K562 (cell line): ENCODE measurements around the gene PPP1R13B. TPM values are rescaled to one million over a fixed set of nuclear protein-coding genes. Genes with fewer than 3 reads are reported as not detected.

ENCODE experiments used
- CREM ChIP-seq: IDR thresholded peaks from 2 replicates; pipeline ENCODE4 v1.6.1; 2014; ENCODE audit warnings: antibody characterized with exemption, low read depth
- FOXJ3 ChIP-seq: sonication (generic); formaldehyde crosslinking; IDR thresholded peaks from 2 replicates; pipeline ENCODE4 v1.4.0; 2020; ENCODE audit warnings: mild to moderate bottlenecking, missing genetic modification reagents
- FOXK2 ChIP-seq, 2 experiments: fragments of 450-650 bp; IDR thresholded peaks in 1 of 2; conservative IDR thresholded peaks in 1 of 2; 2 replicates each; pipeline ENCODE4 v1.6.1; 2016; ENCODE audit warnings: low read depth in 2 of 2, mild to moderate bottlenecking in 1 of 2
- HDAC3 ChIP-seq: fragments of 450-650 bp; IDR thresholded peaks from 2 replicates; pipeline ENCODE4 v1.6.1; 2018; ENCODE audit warnings: borderline replicate concordance, mild to moderate bottlenecking, moderate library complexity; ENCODE audit not compliant: partially characterized antibody
- HNRNPUL1 ChIP-seq: fragments of 200-400 bp; formaldehyde crosslinking; IDR thresholded peaks from 2 replicates; pipeline ENCODE4 v1.6.1; 2017; ENCODE audit warnings: low read length
- MAZ ChIP-seq, 2 experiments: fragments of 450-650 bp in 1 of 2; sonication (generic) in 1 of 2; formaldehyde crosslinking; IDR thresholded peaks in 1 of 2; conservative IDR thresholded peaks in 1 of 2; 2 replicates each; pipeline versions ENCODE4 v1.4.0 to v1.5.0; 2020; ENCODE audit warnings: mild to moderate bottlenecking in 1 of 2, missing genetic modification reagents in 1 of 2
- MTA1 ChIP-seq: fragments of 450-650 bp; IDR thresholded peaks from 2 replicates; pipeline ENCODE4 v1.6.1; 2017; ENCODE audit warnings: borderline replicate concordance
- NRF1 ChIP-seq, 2 experiments: fragments of 450-650 bp; IDR thresholded peaks in 1 of 2; conservative IDR thresholded peaks in 1 of 2; 2 replicates each; pipeline ENCODE4 v1.6.1; 2014; ENCODE audit warnings: mild to moderate bottlenecking in 2 of 2
- PCBP1 ChIP-seq: fragments of 200-400 bp; formaldehyde crosslinking; IDR thresholded peaks from 2 replicates; pipeline ENCODE4 v1.6.1; 2018; ENCODE audit warnings: mild to moderate bottlenecking, low read depth, low read length; ENCODE audit not compliant: poor library complexity, severe bottlenecking
- POLR2B ChIP-seq: fragments of 450-650 bp; IDR thresholded peaks from 2 replicates; pipeline ENCODE4 v1.6.1; 2018; ENCODE audit warnings: low read depth; ENCODE audit not compliant: partially characterized antibody
- TAF9B ChIP-seq: fragments of 450-650 bp; IDR thresholded peaks from 2 replicates; pipeline ENCODE4 v1.6.1; 2018; ENCODE audit warnings: mild to moderate bottlenecking; ENCODE audit not compliant: partially characterized antibody
- TARDBP ChIP-seq: fragments of 450-650 bp; IDR thresholded peaks from 2 replicates; pipeline ENCODE4 v1.6.1; 2016
- TCF3 ChIP-seq: sonication (generic); formaldehyde crosslinking; IDR thresholded peaks from 2 replicates; pipeline ENCODE4 v1.4.0; 2020; ENCODE audit warnings: mild to moderate bottlenecking, missing genetic modification reagents
- TRIM24 ChIP-seq, 2 experiments: fragments of 450-650 bp; IDR thresholded peaks; 2 replicates each; pipeline ENCODE4 v1.6.1; 2016
- ZC3H11A ChIP-seq: IDR thresholded peaks from 2 replicates; pipeline ENCODE4 v1.6.1; 2012; ENCODE audit warnings: low read depth, low read length, improper control_type of control experiment
- ZNF507 ChIP-seq: conservative IDR thresholded peaks from 2 replicates; pipeline ENCODE4 v1.6.1; 2017; ENCODE audit warnings: missing genetic modification characterization, missing compliant biosample characterization
- polyA plus RNA-seq, 8 experiments: library from polyadenylated mRNA; depleted of rRNA in 4 of 8; stranded (reverse) in 5 of 8; unstranded in 3 of 8; fragments of >200 nt; fragmentation: Nextera tagmentation in 2 of 8; fragmentation: Illumina TruSeq in 1 of 8; extraction: Ambion mirVana in 2 of 8; extraction: Trizol in 1 of 8; gene quantifications; 2 replicates each; pipeline versions ENCODE4 v1.2.1 to v1.2.3, GENCODE V29; 2011 to 2014; ENCODE audit warnings: inconsistent platforms in 1 of 8, missing spikeins in 1 of 8
- total RNA-seq, 7 experiments: library from RNA; depleted of rRNA in 6 of 7; stranded (reverse); fragments of >200 nt in 6 of 7; fragmentation: Illumina TruSeq in 2 of 7; extraction: Trizol in 2 of 7; gene quantifications; 2 replicates each; pipeline versions ENCODE4 v1.2.1 to v1.2.3, GENCODE V29; 2011 to 2021; ENCODE audit warnings: low replicate concordance in 1 of 7
- TF ChIP-seq, protein P1 (sequence below): sonication (generic); formaldehyde crosslinking; IDR thresholded peaks from 2 replicates; pipeline ENCODE4 v1.9.0; 2022; ENCODE audit warnings: mild to moderate bottlenecking, missing genetic modification reagents
- TF ChIP-seq, protein P2 (sequence below): fragments of 200-400 bp; formaldehyde crosslinking; IDR thresholded peaks from 2 replicates; pipeline ENCODE4 v1.6.1; 2017; ENCODE audit warnings: mild to moderate bottlenecking, low read depth, low read length, moderate library complexity
- TF ChIP-seq, protein P3 (sequence below): fragments of 250-450 bp; sonication (Bioruptor Pico); IDR thresholded peaks from 2 replicates; pipeline ENCODE4 v1.4.0; 2020
- TF ChIP-seq, protein P4 (sequence below): fragments of 450-650 bp; conservative IDR thresholded peaks from 2 replicates; pipeline ENCODE4 v1.6.1; 2016; ENCODE audit warnings: missing genetic modification characterization, low read depth, mild to moderate bottlenecking, missing compliant biosample characterization, moderate library complexity
- TF ChIP-seq, protein P5 (sequence below): sonication (generic); formaldehyde crosslinking; IDR thresholded peaks from 2 replicates; pipeline ENCODE4 v1.8.0; 2022; ENCODE audit warnings: mild to moderate bottlenecking, missing genetic modification reagents
- TF ChIP-seq, protein P6 (sequence below): sonication (generic); formaldehyde crosslinking; IDR thresholded peaks from 2 replicates; pipeline ENCODE4 v1.8.0; 2022; ENCODE audit warnings: mild to moderate bottlenecking, missing genetic modification reagents

The PPP1R13B gene
- total and polyA plus RNA-seq, 9 of the 15 experiments (the other 6 are each of a cell fraction or from before 2014, with no cell fraction given) = 0.03 to 1.7 (median 0.15) TPM

DNA sequence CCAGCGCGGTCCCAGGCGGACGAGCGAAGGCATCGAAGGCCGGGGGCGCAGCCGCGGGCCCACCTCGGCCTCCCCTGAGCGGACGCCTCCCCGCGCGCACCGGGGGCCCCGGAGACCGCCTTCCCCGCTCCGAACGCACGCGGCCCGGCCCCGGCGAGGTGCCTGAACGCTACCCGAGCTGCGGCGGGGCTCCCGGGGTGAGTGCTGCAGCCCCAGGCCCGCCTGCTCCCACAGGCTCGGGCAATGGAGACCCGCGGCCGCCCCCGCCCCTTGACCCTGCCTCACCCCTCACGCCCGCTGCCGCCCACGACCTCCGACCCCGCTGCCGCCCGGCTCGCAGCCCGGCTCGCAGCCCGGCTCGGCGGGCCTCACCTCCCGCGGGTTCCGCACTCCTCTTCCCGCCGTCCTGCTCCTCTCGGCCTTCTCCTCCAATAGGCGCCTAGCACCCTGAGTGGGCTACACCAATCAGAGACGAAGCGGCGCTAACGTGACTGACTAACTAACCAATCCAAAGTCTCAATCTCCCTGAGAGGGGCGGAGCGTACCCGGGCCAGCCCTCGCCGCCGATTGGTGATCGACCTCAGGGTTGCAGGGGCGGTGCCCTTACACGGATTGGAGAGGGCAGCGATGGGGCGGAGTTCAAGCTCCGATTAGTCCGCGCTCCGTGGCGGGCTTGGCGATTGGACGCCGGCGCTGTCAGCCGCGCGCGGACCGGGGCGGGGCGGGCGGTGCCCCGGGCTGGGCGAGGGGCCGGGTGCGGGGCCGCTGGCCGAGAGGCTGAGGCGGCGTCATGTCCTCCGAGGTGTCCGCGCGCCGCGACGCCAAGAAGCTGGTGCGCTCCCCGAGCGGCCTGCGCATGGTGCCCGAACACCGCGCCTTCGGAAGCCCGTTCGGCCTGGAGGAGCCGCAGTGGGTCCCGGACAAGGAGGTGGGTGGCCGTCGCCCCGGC is 132.0 kb downstream of the PPP1R13B start, which contains the start of the genes XRCC3 and ZFYVE21 (continued):
- TF ChIP-seq MAZ (CRISPR knock-in tag; conservative IDR thresholded peaks at IDR 0.05 in 1 of 2, IDR thresholded peaks at IDR 0.05 in 1 of 2) = peak; percentile 17 to 45; a peak in 2 of 4 replicates
- TF ChIP-seq TRIM24 (IDR thresholded peaks at IDR 0.05) = no peak
- no peak for TF ChIP-seq HDAC3
- TF ChIP-seq, protein P1, sequence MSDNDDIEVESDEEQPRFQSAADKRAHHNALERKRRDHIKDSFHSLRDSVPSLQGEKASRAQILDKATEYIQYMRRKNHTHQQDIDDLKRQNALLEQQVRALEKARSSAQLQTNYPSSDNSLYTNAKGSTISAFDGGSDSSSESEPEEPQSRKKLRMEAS = peak; percentile 32
- TF ChIP-seq CREM = peak; percentile 49
- TF ChIP-seq TAF9B = no peak
- peak in 1 of 2 experiments; percentile 64; a peak in 2 of 4 replicates for TF ChIP-seq NRF1 (conservative IDR thresholded peaks at IDR 0.05 in 1 of 2, IDR thresholded peaks at IDR 0.05 in 1 of 2)
- TF ChIP-seq, protein P2, sequence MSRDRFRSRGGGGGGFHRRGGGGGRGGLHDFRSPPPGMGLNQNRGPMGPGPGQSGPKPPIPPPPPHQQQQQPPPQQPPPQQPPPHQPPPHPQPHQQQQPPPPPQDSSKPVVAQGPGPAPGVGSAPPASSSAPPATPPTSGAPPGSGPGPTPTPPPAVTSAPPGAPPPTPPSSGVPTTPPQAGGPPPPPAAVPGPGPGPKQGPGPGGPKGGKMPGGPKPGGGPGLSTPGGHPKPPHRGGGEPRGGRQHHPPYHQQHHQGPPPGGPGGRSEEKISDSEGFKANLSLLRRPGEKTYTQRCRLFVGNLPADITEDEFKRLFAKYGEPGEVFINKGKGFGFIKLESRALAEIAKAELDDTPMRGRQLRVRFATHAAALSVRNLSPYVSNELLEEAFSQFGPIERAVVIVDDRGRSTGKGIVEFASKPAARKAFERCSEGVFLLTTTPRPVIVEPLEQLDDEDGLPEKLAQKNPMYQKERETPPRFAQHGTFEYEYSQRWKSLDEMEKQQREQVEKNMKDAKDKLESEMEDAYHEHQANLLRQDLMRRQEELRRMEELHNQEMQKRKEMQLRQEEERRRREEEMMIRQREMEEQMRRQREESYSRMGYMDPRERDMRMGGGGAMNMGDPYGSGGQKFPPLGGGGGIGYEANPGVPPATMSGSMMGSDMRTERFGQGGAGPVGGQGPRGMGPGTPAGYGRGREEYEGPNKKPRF = no peak
- TF ChIP-seq ZC3H11A = no peak
- TF ChIP-seq, protein P3, sequence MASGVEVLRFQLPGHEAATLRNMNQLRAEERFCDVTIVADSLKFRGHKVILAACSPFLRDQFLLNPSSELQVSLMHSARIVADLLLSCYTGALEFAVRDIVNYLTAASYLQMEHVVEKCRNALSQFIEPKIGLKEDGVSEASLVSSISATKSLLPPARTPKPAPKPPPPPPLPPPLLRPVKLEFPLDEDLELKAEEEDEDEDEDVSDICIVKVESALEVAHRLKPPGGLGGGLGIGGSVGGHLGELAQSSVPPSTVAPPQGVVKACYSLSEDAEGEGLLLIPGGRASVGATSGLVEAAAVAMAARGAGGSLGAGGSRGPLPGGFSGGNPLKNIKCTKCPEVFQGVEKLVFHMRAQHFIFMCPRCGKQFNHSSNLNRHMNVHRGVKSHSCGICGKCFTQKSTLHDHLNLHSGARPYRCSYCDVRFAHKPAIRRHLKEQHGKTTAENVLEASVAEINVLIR (CRISPR knock-in tag) = no peak
- TF ChIP-seq MTA1 = no peak
- no peak for TF ChIP-seq TARDBP
- TF ChIP-seq, protein P4, sequence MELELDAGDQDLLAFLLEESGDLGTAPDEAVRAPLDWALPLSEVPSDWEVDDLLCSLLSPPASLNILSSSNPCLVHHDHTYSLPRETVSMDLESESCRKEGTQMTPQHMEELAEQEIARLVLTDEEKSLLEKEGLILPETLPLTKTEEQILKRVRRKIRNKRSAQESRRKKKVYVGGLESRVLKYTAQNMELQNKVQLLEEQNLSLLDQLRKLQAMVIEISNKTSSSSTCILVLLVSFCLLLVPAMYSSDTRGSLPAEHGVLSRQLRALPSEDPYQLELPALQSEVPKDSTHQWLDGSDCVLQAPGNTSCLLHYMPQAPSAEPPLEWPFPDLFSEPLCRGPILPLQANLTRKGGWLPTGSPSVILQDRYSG (tag) = no peak
- no peak for TF ChIP-seq FOXK2 (conservative IDR thresholded peaks at IDR 0.05 in 1 of 2, IDR thresholded peaks at IDR 0.05 in 1 of 2; ENCODE audit: low read depth in 2 of 2)
- TF ChIP-seq, protein P5, sequence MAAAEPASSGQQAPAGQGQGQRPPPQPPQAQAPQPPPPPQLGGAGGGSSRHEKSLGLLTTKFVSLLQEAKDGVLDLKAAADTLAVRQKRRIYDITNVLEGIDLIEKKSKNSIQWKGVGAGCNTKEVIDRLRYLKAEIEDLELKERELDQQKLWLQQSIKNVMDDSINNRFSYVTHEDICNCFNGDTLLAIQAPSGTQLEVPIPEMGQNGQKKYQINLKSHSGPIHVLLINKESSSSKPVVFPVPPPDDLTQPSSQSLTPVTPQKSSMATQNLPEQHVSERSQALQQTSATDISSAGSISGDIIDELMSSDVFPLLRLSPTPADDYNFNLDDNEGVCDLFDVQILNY (CRISPR knock-in tag) = 0 out of 2 replicates have a peak, but pooled peaks have one; percentile 20
- no peak for TF ChIP-seq POLR2B
- no peak for TF ChIP-seq HNRNPUL1
- TF ChIP-seq FOXJ3 (CRISPR knock-in tag) = no peak
- TF ChIP-seq ZNF507 (tag) = no peak
- TF ChIP-seq TCF3 = no peak
- TF ChIP-seq, protein P6, sequence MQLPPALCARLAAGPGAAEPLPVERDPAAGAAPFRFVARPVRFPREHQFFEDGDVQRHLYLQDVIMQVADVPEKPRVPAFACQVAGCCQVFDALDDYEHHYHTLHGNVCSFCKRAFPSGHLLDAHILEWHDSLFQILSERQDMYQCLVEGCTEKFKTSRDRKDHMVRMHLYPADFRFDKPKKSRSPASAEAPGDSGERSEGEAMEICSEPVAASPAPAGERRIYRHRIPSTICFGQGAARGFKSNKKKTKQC (CRISPR knock-in tag) = peak; percentile 64; the same call in 1 of the 2 replicates
- peak; percentile 38 for TF ChIP-seq PCBP1
